GM12891 (cell line): Measurements from ENCODE around the gene TNS3.

Source experiments
- PAX5 ChIP-seq: IDR thresholded peaks from 2 replicates; pipeline ENCODE4 v1.6.1; 2011; ENCODE audit warnings: low read length, moderate library complexity, mild to moderate bottlenecking; ENCODE audit not compliant: insufficient read depth, severe bottlenecking
- POLR2A ChIP-seq: IDR thresholded peaks from 2 replicates; pipeline ENCODE4 v1.6.1; 2011; ENCODE audit warnings: low read depth, low read length, control low read depth
- POLR2AphosphoS5 ChIP-seq: IDR thresholded peaks from 2 replicates; pipeline ENCODE4 v1.6.1; 2011; ENCODE audit warnings: low read depth, low read length, control low read depth
- POU2F2 ChIP-seq: IDR thresholded peaks from 2 replicates; pipeline ENCODE4 v1.6.1; 2011; ENCODE audit warnings: low read depth, mild to moderate bottlenecking, control low read depth, low read length, moderate library complexity
- SPI1 ChIP-seq: IDR thresholded peaks from 2 replicates; pipeline ENCODE4 v1.6.1; 2011; ENCODE audit warnings: low read depth, low read length, control low read depth
- TAF1 ChIP-seq: IDR thresholded peaks from 2 replicates; pipeline ENCODE4 v1.6.1; 2011; ENCODE audit warnings: low read depth, low read length, control low read depth

DNA sequence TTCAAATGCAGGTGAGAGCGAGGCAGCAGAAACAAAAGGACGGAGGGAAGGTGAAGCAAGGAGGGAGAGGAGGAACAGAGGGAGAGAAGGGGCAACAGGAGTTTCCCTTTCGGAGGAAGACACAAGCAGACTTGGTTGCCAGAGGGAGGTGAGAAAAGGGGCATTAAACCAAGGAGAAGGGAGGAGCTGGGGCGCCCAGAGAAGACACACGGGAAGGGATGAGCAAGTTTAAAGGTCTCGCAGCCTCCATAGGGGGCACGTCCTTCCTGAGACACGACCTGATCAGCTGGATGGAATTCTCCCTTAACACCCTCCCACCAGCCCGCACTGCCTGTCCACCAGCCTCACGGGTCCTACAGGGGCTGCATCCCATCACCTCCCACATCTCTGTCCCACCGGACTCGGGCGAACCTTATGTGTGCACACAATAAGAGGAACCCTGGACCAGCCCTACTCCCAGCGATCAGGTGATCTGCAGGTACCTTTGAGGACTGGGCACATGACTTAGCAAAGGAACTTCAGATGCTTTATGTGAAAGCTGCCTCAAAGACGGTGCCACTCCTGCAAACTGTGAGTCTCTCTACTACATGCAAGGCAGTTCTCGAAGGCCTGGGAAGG is 251.2 kb downstream of the TNS3 start:
- no peak for TF ChIP-seq POLR2A
- no peak for TF ChIP-seq POLR2AphosphoS5
- TF ChIP-seq TAF1, result no peak
- no peak for TF ChIP-seq PAX5
- TF ChIP-seq SPI1, result no peak
- no peak for TF ChIP-seq POU2F2
